Activated CD8-positive, alpha-beta T cell treated with anti-CD3 and anti-CD28 coated beads, Interleukin-2, amount 10 ng/mL, durations not matched to agents 7 days and 5 days (primary cell): ENCODE measurements around the gene SPRYD3. TPM values are rescaled to one million over a fixed set of nuclear protein-coding genes. Genes with fewer than 3 reads are reported as not detected.
"Not testable (repeated sequence)": the region's sequence is repeated elsewhere in the genome, so short reads cannot be mapped to it uniquely, and the experiment has no call there.

Experiments
- ATAC-seq: fragments of 150-1000 bp; cut with Tn5 transposase; one replicate; pipeline ENCODE4 v1.10.0; 2021; ENCODE audit warnings: moderate library complexity
- CTCF ChIA-PET: fragments of 350-600 bp; sonication (Branson Sonifier 250); formaldehyde crosslinking; loops from one replicate; lab custom pipeline; 2021; ENCODE audit warnings: antibody characterized with exemption; lab: Charles Lee
- POLR2A ChIA-PET: fragments of 350-600 bp; sonication (Branson Sonifier 250); formaldehyde crosslinking; loops from one replicate; lab custom pipeline; 2021; ENCODE audit warnings: antibody characterized with exemption; lab: Charles Lee
- DNase-seq: peaks from one replicate; pipeline ENCODE4 v3.0.0-alpha.2; 2020
- H3K27ac Mint-ChIP-seq: one replicate; pipeline ENCODE4 v1.8.0; 2021; ENCODE audit warnings: mild to moderate bottlenecking, mixed read lengths
- H3K27me3 Mint-ChIP-seq: one replicate; pipeline ENCODE4 v1.8.0; 2021; ENCODE audit warnings: low read depth, mixed read lengths
- H3K36me3 Mint-ChIP-seq: one replicate; pipeline ENCODE4 v1.8.0; 2021; ENCODE audit warnings: low read depth, mixed read lengths
- H3K4me1 Mint-ChIP-seq: one replicate; pipeline ENCODE4 v1.8.0; 2021; ENCODE audit warnings: low read depth, mixed read lengths
- H3K4me3 Mint-ChIP-seq: one replicate; pipeline ENCODE4 v1.8.0; 2021; ENCODE audit warnings: mild to moderate bottlenecking, mixed read lengths
- H3K9me3 Mint-ChIP-seq: one replicate; pipeline ENCODE4 v1.8.0; 2022; ENCODE audit warnings: mixed read lengths; ENCODE audit not compliant: insufficient read depth
- total RNA-seq, 2 experiments: library from RNA; stranded (reverse); gene quantifications; one replicate each; pipeline ENCODE4 v1.2.3, GENCODE V29; 2021

Gene SPRYD3
- total RNA-seq, 2 experiments from 2014 or later = 27.2 to 31.2 TPM

DNA sequence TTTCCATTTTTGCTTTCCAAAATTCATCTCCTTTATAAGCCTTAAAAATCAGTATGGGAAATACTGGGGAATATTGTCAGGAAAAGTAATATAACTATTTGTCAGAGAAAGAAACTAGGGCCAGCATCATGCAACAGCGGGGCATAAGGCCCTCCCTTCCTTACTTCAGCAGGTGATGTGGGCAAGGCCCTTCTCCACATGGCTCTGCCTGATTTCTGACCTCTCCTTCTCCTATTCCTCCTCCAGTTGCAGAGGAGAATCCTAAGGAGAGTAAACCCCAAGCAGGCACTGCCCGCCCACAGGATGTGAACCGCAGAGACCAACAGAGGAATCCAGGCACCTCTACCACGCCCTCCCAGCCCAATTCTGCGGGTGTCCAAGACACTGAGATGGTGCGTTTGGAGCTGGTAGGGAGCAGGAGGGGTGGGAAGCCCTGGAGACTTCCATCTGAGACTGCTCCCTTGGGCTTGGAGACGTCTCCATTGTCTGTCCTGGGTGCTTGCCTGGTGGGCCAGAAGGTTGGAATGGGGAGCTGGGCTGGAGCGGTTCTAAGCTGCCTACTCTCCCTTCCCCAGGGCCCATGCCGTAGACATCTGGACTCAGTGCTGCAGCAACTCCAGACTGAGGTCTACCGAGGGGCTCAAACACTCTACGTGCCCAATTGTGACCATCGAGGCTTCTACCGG is 21.4 kb upstream of the SPRYD3 start:
- Mint-ChIP-seq H3K27me3 (peaks cover 8% of the 10 kb centered on the region), H3K27ac (no peak overlapping the region), H3K9me3 (no peaks in the 10 kb centered on the region), H3K4me3 (no peak overlapping the region), H3K4me1 (peaks cover 79% of the 10 kb centered on the region), H3K36me3 (peaks cover 4% of the 10 kb centered on the region)
- ChIA-PET POLR2A (interaction anchor here (0.7 kb wide), 1 partner anchor 91 kb away, joined by 3 read pairs; no protein-coding TSS in a partner anchor), CTCF (interaction anchor here (0.8 to 8.0 kb wide), 8 partner anchors 19 to 80 kb away, joined by 3 to 295 read pairs (median 14); partner anchors contain the start of genes CSAD, SPRYD3, TNS2 and ZNF740)
- ATAC-seq = no peak
- no peak for DNase-seq

DNA sequence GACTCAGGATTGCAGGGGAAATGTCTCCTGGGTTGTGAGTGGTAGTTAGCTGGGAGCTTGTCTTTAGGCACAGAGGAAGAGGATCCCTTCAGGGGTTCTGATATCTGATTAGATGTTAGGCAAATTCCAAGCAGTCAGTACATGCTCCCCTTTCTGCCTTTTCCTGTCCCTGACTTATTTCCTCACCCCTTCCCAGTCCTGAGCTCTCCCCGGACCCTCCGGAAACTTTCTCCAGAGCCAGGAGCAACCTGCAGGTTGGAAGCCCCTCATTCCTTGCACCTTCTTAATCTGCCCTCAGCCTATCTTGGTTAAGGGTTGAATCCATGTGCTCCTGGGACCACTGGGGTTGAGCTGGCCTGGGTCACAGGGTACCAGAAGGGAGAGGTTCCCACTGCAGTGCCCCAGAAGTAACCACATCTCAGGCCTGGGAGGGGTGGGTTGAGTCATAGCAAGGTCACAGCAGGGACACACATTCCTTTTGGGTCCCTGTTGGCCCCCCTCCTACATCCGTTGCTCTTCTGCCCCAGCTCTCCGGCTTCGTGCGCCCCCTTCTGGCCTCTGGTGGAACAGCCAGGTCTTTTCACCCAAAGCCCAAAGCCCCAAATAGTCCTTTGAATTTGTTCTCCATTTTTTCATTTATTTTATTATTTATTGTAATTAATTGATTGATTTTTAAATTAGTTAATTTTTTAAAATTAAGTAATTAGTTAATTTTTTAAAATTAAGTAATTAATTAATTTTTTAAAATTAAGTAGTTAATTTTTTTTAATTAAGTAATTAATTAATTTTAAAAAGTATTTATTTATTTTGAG is 20.1 kb upstream of the SPRYD3 start:
- H3K27ac Mint-ChIP-seq = peak overlapping the region; percentile 91
- peak; percentile 25 for ATAC-seq
- DNase-seq = peak; percentile 94
- CTCF ChIA-PET = interaction anchor here (0.8 to 8.0 kb wide), 26 partner anchors 9 to 411 kb away, joined by 3 to 295 read pairs (median 5); partner anchors contain the start of genes CSAD, SPRYD3, TNS2 and ZNF740
- peak overlapping the region; percentile 17 for H3K4me3 Mint-ChIP-seq
- peaks cover 8% of the 10 kb centered on the region for H3K27me3 Mint-ChIP-seq
- H3K9me3 Mint-ChIP-seq = no peaks in the 10 kb centered on the region
- peaks cover 2% of the 10 kb centered on the region for H3K36me3 Mint-ChIP-seq
- POLR2A ChIA-PET = interaction anchor here (0.5 to 2.0 kb wide), 6 partner anchors 20 to 225 kb away, joined by 3 to 12 read pairs (median 3); partner anchors contain the start of genes SPRYD3 and ZNF740
- peaks cover 68% of the 10 kb centered on the region for H3K4me1 Mint-ChIP-seq

DNA sequence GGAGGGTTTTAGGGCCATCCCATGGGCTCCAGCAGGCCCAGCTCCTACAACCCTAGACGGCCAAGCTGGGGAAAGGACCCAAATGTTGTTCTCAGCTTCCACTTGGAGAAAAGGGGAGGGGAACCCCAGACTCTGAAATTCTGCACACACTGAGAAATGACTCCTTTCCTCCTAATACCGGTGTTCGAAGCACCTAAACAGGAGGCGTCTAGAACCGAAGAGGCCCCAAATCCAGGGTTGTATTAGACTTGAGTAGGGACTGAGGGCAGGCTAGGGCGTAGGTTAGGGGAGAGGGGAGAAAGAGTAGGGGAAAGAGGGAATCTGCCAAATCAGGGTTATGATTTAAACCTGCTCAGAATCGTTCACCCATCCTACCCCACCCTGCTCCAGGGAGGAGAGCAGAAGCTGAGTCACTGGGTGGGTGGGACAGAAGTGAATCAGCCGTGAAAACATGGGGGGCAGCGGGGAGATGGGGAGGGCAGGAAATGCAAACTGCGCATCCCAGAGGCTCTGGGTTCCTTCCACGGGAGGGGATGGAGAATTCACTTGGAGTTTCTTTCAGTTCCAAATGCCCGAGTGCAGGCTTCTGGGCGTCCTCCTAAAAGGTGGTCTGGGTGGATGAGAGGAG is 19.3 kb upstream of the SPRYD3 start:
- Mint-ChIP-seq H3K27me3 (peaks cover 8% of the 10 kb centered on the region), H3K4me3 (peak overlapping the region; percentile 75), H3K27ac (peak overlapping the region; percentile 91), H3K4me1 (peaks cover 68% of the 10 kb centered on the region), H3K36me3 (no peaks in the 10 kb centered on the region), H3K9me3 (no peaks in the 10 kb centered on the region)
- POLR2A ChIA-PET = interaction anchor here (0.6 to 2.0 kb wide), 5 partner anchors 12 to 122 kb away, joined by 3 to 12 read pairs (median 3); partner anchors contain the start of gene SPRYD3
- ATAC-seq = no peak
- CTCF ChIA-PET = interaction anchor here (0.8 to 8.0 kb wide), 24 partner anchors 8 to 412 kb away, joined by 3 to 295 read pairs (median 5); partner anchors contain the start of genes CSAD, SPRYD3, TNS2 and ZNF740
- no peak for DNase-seq

DNA sequence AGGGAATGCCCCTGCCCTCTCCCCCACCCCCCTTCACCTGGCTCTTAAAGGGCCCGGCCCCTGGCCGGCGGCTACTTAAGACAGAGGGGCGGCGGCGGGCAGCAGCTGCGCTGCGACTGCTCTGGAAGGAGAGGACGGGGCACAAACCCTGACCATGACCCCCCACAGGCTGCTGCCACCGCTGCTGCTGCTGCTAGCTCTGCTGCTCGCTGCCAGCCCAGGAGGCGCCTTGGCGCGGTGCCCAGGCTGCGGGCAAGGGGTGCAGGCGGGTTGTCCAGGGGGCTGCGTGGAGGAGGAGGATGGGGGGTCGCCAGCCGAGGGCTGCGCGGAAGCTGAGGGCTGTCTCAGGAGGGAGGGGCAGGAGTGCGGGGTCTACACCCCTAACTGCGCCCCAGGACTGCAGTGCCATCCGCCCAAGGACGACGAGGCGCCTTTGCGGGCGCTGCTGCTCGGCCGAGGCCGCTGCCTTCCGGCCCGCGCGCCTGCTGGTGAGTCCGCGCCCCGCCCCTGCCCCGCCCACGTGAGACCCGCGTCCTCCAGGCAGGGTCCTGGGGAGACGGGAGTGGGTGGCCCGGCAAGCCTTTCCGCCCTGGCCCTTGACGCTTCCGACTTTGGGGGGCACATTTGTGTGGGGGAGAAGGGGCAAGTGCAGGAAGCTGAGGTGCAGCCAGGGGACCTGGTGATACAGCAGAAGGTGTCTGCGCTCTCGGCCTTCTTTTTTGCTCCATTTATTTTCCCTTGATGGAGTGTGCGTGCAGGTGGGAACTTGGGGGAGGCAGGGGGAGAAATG is 18.6 kb upstream of the SPRYD3 start, which contains the start of gene IGFBP6:
Gene IGFBP6, plus strand, starts transcription at position 104 of the 790 bp plus-strand sequence. Its CDS starts 51 bp downstream, at position 155.
- Mint-ChIP-seq H3K27me3 (peaks cover 8% of the 10 kb centered on the region), H3K27ac (peak within 1 kb of the TSS; percentile 91), H3K36me3 (no peaks in the 10 kb centered on the region), H3K9me3 (no peaks in the 10 kb centered on the region), H3K4me1 (peaks cover 61% of the 10 kb centered on the region), H3K4me3 (peak within 1 kb of the TSS; percentile 75)
- ChIA-PET POLR2A (interaction anchor here (0.6 to 2.0 kb wide), 4 partner anchors 12 to 350 kb away, joined by 3 to 12 read pairs (median 3); partner anchors contain the start of gene SPRYD3), CTCF (interaction anchor here (1.2 to 8.0 kb wide), 9 partner anchors 16 to 412 kb away, joined by 4 to 295 read pairs (median 11); partner anchors contain the start of genes SPRYD3 and TNS2)
- peak; percentile 74 for DNase-seq
- peak; percentile 82 for ATAC-seq

DNA sequence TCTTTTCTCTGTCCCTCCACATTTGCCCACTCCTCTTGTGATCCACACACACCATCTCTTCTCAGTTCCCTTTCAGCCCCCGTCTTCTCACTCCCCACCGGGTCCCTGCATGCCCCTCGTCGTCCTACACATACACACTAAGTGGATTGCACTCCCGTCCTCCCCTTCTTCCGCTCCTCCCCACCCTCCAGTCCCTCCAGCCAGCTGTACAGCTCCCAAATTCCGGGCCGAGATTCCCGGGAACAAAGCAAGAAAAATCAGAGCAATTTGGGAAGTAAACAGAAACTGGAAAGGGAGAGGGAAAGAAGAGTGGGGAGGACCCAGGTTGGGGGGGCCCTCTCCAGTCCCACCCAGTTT is 18.0 kb upstream of the SPRYD3 start:
- H3K4me1 Mint-ChIP-seq = peaks cover 56% of the 10 kb centered on the region
- DNase-seq (no peak), ATAC-seq (no peak)
- ChIA-PET POLR2A (interaction anchor here (0.6 kb wide), 1 partner anchor 350 kb away, joined by 3 read pairs; no protein-coding TSS in a partner anchor), CTCF (interaction anchor here (1.2 to 8.0 kb wide), 3 partner anchors 15 to 36 kb away, joined by 4 to 295 read pairs (median 170); partner anchors contain the start of gene SPRYD3)
- no peaks in the 10 kb centered on the region for H3K9me3 Mint-ChIP-seq
- H3K27me3 Mint-ChIP-seq = peaks cover 8% of the 10 kb centered on the region
- peak overlapping the region; percentile 86 for H3K27ac Mint-ChIP-seq
- H3K4me3 Mint-ChIP-seq = peak overlapping the region; percentile 75
- no peaks in the 10 kb centered on the region for H3K36me3 Mint-ChIP-seq

DNA sequence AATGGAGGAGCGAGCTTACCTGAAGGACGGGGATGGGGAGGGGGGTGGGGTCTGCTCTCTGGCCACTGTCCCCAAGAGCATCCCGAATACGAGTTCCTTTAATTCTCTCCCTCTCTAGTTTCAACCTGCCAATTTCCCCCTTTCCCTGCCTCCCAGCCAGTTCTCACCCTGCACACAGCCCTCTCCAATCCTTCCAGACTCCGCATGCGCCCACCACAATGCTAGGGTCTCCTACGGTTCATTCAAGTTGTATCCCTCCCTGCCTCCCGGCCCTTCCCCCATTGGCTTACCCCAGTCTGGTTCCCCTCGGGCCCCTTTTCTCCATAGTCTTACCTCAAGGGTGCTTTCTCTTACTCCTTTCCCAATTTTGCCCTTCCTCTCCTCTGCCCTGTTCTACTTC is 17.6 kb upstream of the SPRYD3 start:
- Mint-ChIP-seq H3K27ac (peak overlapping the region; percentile 86), H3K4me3 (peak overlapping the region; percentile 75), H3K4me1 (peaks cover 52% of the 10 kb centered on the region), H3K9me3 (no peaks in the 10 kb centered on the region), H3K36me3 (no peaks in the 10 kb centered on the region), H3K27me3 (peaks cover 8% of the 10 kb centered on the region)
- no peak for ATAC-seq
- ChIA-PET CTCF (interaction anchor here (1.4 to 8.0 kb wide), 3 partner anchors 15 to 29 kb away, joined by 4 to 295 read pairs (median 170); partner anchors contain the start of gene SPRYD3), POLR2A (no interaction called here)
- no peak for DNase-seq

DNA sequence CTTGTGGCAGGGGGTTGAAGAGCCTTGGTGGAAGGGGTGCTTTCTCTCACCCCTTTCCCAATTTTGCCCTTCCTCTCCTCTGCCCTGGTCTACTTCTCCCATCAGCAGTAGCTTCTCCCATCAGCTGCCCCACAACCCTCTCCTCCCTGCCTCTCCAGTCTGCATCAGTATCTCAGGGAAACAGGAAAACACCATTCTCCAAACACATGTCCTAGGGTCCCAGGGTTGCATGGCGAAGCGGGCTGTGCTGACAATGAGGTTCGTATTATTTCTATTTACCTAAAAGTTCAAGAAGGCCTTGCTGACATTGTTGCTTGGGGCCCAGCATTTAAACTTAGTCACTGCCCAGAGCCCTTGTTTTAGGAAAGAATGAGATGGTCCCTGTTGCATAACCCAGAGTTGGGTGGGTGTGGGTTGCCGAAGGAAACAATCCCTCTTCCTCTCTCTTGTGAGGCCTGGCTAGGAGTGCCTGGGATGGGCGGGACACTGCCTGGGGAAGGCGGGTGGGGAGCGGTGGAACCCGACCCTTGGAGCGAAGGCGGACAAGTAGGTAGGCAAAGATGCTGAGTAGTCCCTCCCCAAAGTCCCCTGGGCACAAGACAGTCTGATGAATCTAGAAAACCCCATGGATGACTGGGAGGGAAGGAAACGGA is 17.0 kb upstream of the SPRYD3 start:
- POLR2A ChIA-PET = interaction anchor here (1.5 kb wide), 1 partner anchor 17 kb away, joined by 4 read pairs; the partner anchor contains the start of gene SPRYD3
- Mint-ChIP-seq H3K4me1 (peaks cover 48% of the 10 kb centered on the region), H3K36me3 (no peaks in the 10 kb centered on the region), H3K27me3 (peaks cover 11% of the 10 kb centered on the region), H3K27ac (no peak overlapping the region), H3K4me3 (peak overlapping the region; percentile 10), H3K9me3 (no peaks in the 10 kb centered on the region)
- ATAC-seq = no peak
- no peak for DNase-seq
- CTCF ChIA-PET = interaction anchor here (1.4 to 4.4 kb wide), 2 partner anchors 17 to 31 kb away, joined by 4 to 37 read pairs; partner anchors contain the start of gene SPRYD3

DNA sequence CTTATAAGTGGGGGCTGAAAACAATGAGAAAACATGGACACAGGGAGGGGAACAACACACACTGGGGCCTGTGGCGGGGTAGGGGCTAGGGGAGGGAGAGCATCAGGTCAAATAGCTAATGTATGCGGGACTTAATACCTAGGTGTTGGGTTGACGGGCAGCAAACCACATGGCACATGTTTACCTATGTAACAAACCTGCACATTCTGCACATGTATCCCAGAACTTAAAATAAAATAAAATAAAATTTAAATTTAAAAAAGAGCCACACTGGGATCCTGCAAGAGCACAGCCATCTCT is 16.4 kb upstream of the SPRYD3 start:
- Mint-ChIP-seq H3K27me3 (peaks cover 16% of the 10 kb centered on the region), H3K4me1 (peaks cover 41% of the 10 kb centered on the region)
- H3K9me3 Mint-ChIP-seq, H3K4me3 Mint-ChIP-seq, H3K27ac Mint-ChIP-seq, ATAC-seq, DNase-seq, H3K36me3 Mint-ChIP-seq: not testable (repeated sequence)
- ChIA-PET POLR2A (interaction anchor here (1.5 kb wide), 1 partner anchor 16 kb away, joined by 4 read pairs; the partner anchor contains the start of gene SPRYD3), CTCF (interaction anchor here (1.4 to 4.4 kb wide), 2 partner anchors 16 to 30 kb away, joined by 4 to 37 read pairs; partner anchors contain the start of gene SPRYD3)

DNA sequence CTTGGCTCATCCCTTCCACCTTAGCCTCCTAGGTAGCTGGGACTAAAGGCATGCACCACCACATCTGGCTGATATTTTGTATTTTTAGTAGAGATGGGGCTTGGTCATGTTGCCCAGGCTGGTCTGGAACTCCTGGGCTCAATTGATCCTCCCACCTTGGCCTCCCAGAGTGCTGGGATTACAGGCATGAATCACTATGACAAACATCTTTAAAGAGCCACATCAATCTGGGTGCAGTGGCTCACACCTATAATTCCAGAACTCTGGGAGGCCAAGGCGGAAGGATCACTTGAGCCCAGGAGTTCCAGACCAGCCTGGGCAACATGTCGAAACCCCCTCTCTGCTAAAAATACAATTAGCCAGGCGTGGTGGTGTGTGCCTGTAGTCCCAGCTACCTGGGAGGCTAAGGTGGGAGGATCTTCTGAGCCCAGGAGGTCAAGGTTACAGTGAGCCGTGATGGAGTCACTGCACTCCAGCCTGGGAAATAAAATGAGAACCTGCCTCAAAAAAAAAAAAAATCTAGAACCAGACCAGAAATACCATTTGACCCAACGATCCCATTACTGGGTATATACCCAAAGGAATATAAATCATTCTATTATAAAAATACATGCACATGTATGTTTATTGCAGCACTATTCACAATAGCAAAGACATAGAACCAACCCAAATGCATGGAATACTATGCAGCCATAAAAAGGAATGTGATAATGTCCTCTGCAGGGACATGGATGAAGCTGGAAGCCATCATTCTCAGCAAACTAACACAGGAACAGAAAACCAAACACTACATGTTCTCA is 15.8 kb upstream of the SPRYD3 start:
- POLR2A ChIA-PET = interaction anchor here (1.5 kb wide), 1 partner anchor 15 kb away, joined by 4 read pairs; the partner anchor contains the start of gene SPRYD3
- H3K27me3 Mint-ChIP-seq = peaks cover 20% of the 10 kb centered on the region
- DNase-seq, H3K27ac Mint-ChIP-seq, H3K36me3 Mint-ChIP-seq, H3K9me3 Mint-ChIP-seq, H3K4me3 Mint-ChIP-seq, ATAC-seq: not testable (repeated sequence)
- H3K4me1 Mint-ChIP-seq = peaks cover 37% of the 10 kb centered on the region
- CTCF ChIA-PET = interaction anchor here (0.5 to 4.4 kb wide), 4 partner anchors 10 to 30 kb away, joined by 3 to 37 read pairs (median 4); partner anchors contain the start of gene SPRYD3
